ENCODE results near the gene FAM174B. TPM values are rescaled to one million over a fixed set of nuclear protein-coding genes. Genes with fewer than 3 reads are reported as not detected.
A peak's percentile ranks its signal among the peaks of the same experiment; 100 is the strongest.

FAM174B gene
- total and polyA plus RNA-seq, 2 donors = 8.7 to 8.8 TPM

- Histone ChIP-seq H3K27ac (ENCODE audit: low read depth in 1 of 2, low read length in 1 of 2) (no peak overlapping the region), H3K36me3 (ENCODE audit: control insufficient read depth in 2 of 2, insufficient read depth in 2 of 2, low read length in 1 of 2) (no peaks in the 10 kb centered on the region), H3K4me1 (ENCODE audit: control insufficient read depth in 2 of 2, insufficient read depth in 2 of 2, low read length in 2 of 2) (peaks cover 0 to 2% of the 10 kb centered on the region in 2 donors), H3K9me3 (ENCODE audit: control insufficient read depth in 2 of 2, insufficient read depth in 1 of 2, low read length in 1 of 2) (no peaks in the 10 kb centered on the region), H3K27me3 (ENCODE audit: control insufficient read depth in 2 of 2, insufficient read depth in 1 of 2, low read length in 1 of 2) (no peaks in the 10 kb centered on the region), H3K4me3 (ENCODE audit: low read length in 2 of 2) (no peak overlapping the region)
- no peak for DNase-seq (ENCODE audit: low read depth in 6 of 9, low spot score in 9 of 9)
- 80% methylated on average over 6 of the region's 6 CpGs for WGBS
Measured at GRCh38 chr15:92667970-92668485, 12.5 kb upstream of the FAM174B start.

- Histone ChIP-seq H3K4me3 (ENCODE audit: low read length in 2 of 2) (no peak overlapping the region), H3K36me3 (ENCODE audit: control insufficient read depth in 2 of 2, insufficient read depth in 2 of 2, low read length in 1 of 2) (no peaks in the 10 kb centered on the region), H3K9me3 (ENCODE audit: control insufficient read depth in 2 of 2, insufficient read depth in 1 of 2, low read length in 1 of 2) (no peaks in the 10 kb centered on the region), H3K27me3 (ENCODE audit: control insufficient read depth in 2 of 2, insufficient read depth in 1 of 2, low read length in 1 of 2) (no peaks in the 10 kb centered on the region), H3K27ac (ENCODE audit: low read depth in 1 of 2, low read length in 1 of 2) (no peak overlapping the region), H3K4me1 (ENCODE audit: control insufficient read depth in 2 of 2, insufficient read depth in 2 of 2, low read length in 2 of 2) (peaks cover 0 to 2% of the 10 kb centered on the region in 2 donors)
- 86% methylated on average over 13 of the region's 13 CpGs for WGBS
- no peak for DNase-seq (ENCODE audit: low read depth in 6 of 9, low spot score in 9 of 9)
Measured at GRCh38 chr15:92667287-92667904, 11.8 kb upstream of the FAM174B start.

GRCh38 chr15:92666780-92667179, 11.2 kb upstream of the FAM174B start:
- 92% methylated on average over 10 of the region's 10 CpGs for WGBS
- H3K4me1 ChIP-seq (ENCODE audit: control insufficient read depth in 2 of 2, insufficient read depth in 2 of 2, low read length in 2 of 2) = peaks cover 0 to 2% of the 10 kb centered on the region in 2 donors

GRCh38 chr15:92665100-92665555, 9.6 kb upstream of the FAM174B start:
- Histone ChIP-seq H3K4me3 (ENCODE audit: low read length in 2 of 2) (no peak overlapping the region), H3K27me3 (ENCODE audit: control insufficient read depth in 2 of 2, insufficient read depth in 1 of 2, low read length in 1 of 2) (no peaks in the 10 kb centered on the region), H3K27ac (ENCODE audit: low read depth in 1 of 2, low read length in 1 of 2) (peak overlapping the region in 1 of 2 donors; percentile 53), H3K36me3 (ENCODE audit: control insufficient read depth in 2 of 2, insufficient read depth in 2 of 2, low read length in 1 of 2) (no peaks in the 10 kb centered on the region), H3K4me1 (ENCODE audit: control insufficient read depth in 2 of 2, insufficient read depth in 2 of 2, low read length in 2 of 2) (peaks cover 0 to 2% of the 10 kb centered on the region in 2 donors), H3K9me3 (ENCODE audit: control insufficient read depth in 2 of 2, insufficient read depth in 1 of 2, low read length in 1 of 2) (no peaks in the 10 kb centered on the region)
- DNase-seq (ENCODE audit: low read depth in 6 of 9, low spot score in 9 of 9) = peak in 1 of 9 donors; percentile 41
- 57% methylated on average over 10 of the region's 10 CpGs for whole genome bisulfite sequencing

More at GRCh38 chr15:92666780-92667179, 11.2 kb upstream of the FAM174B start:
- Histone ChIP-seq H3K36me3 (ENCODE audit: control insufficient read depth in 2 of 2, insufficient read depth in 2 of 2, low read length in 1 of 2) (no peaks in the 10 kb centered on the region), H3K27me3 (ENCODE audit: control insufficient read depth in 2 of 2, insufficient read depth in 1 of 2, low read length in 1 of 2) (no peaks in the 10 kb centered on the region), H3K27ac (ENCODE audit: low read depth in 1 of 2, low read length in 1 of 2) (no peak overlapping the region), H3K4me3 (ENCODE audit: low read length in 2 of 2) (no peak overlapping the region), H3K9me3 (ENCODE audit: control insufficient read depth in 2 of 2, insufficient read depth in 1 of 2, low read length in 1 of 2) (no peaks in the 10 kb centered on the region)
- DNase-seq (ENCODE audit: low read depth in 6 of 9, low spot score in 9 of 9) = no peak

GRCh38 chr15:92664178-92664900, 8.8 kb upstream of the FAM174B start:
- peak overlapping the region in 1 of 2 donors; percentile 53 for H3K27ac ChIP-seq (ENCODE audit: low read depth in 1 of 2, low read length in 1 of 2)
- H3K36me3 ChIP-seq (ENCODE audit: control insufficient read depth in 2 of 2, insufficient read depth in 2 of 2, low read length in 1 of 2) = no peaks in the 10 kb centered on the region
- H3K9me3 ChIP-seq (ENCODE audit: control insufficient read depth in 2 of 2, insufficient read depth in 1 of 2, low read length in 1 of 2) = no peaks in the 10 kb centered on the region
- no peak overlapping the region for H3K4me3 ChIP-seq (ENCODE audit: low read length in 2 of 2)
- WGBS = 95% methylated on average over 12 of the region's 12 CpGs
- no peak for DNase-seq (ENCODE audit: low read depth in 6 of 9, low spot score in 9 of 9)
- H3K27me3 ChIP-seq (ENCODE audit: control insufficient read depth in 2 of 2, insufficient read depth in 1 of 2, low read length in 1 of 2) = no peaks in the 10 kb centered on the region
- H3K4me1 ChIP-seq (ENCODE audit: control insufficient read depth in 2 of 2, insufficient read depth in 2 of 2, low read length in 2 of 2) = peaks cover 0 to 2% of the 10 kb centered on the region in 2 donors

GRCh38 chr15:92663250-92663951, 7.8 kb upstream of the FAM174B start:
- H3K9me3 ChIP-seq (ENCODE audit: control insufficient read depth in 2 of 2, insufficient read depth in 1 of 2, low read length in 1 of 2) = no peaks in the 10 kb centered on the region
- DNase-seq (ENCODE audit: low read depth in 6 of 9, low spot score in 9 of 9) = peak in 1 of 9 donors; percentile 27
- H3K27ac ChIP-seq (ENCODE audit: low read depth in 1 of 2, low read length in 1 of 2) = no peak overlapping the region
- H3K4me3 ChIP-seq (ENCODE audit: low read length in 2 of 2) = no peak overlapping the region
- H3K4me1 ChIP-seq (ENCODE audit: control insufficient read depth in 2 of 2, insufficient read depth in 2 of 2, low read length in 2 of 2) = peaks cover 0 to 2% of the 10 kb centered on the region in 2 donors
- 91% methylated on average over 13 of the region's 13 CpGs for WGBS
- no peaks in the 10 kb centered on the region for H3K27me3 ChIP-seq (ENCODE audit: control insufficient read depth in 2 of 2, insufficient read depth in 1 of 2, low read length in 1 of 2)
- H3K36me3 ChIP-seq (ENCODE audit: control insufficient read depth in 2 of 2, insufficient read depth in 2 of 2, low read length in 1 of 2) = no peaks in the 10 kb centered on the region

GRCh38 chr15:92662762-92663161, 7.2 kb upstream of the FAM174B start:
- DNase-seq (ENCODE audit: low read depth in 6 of 9, low spot score in 9 of 9) = no peak
- WGBS = 96% methylated on average over 4 of the region's 4 CpGs

GRCh38 chr15:92661956-92662355, 6.4 kb upstream of the FAM174B start:
- Histone ChIP-seq H3K4me3 (ENCODE audit: low read length in 2 of 2) (no peak overlapping the region), H3K27ac (ENCODE audit: low read depth in 1 of 2, low read length in 1 of 2) (no peak overlapping the region), H3K4me1 (ENCODE audit: control insufficient read depth in 2 of 2, insufficient read depth in 2 of 2, low read length in 2 of 2) (peaks cover 0 to 2% of the 10 kb centered on the region in 2 donors)

More at GRCh38 chr15:92662762-92663161, 7.2 kb upstream of the FAM174B start:
- no peaks in the 10 kb centered on the region for H3K36me3 ChIP-seq (ENCODE audit: control insufficient read depth in 2 of 2, insufficient read depth in 2 of 2, low read length in 1 of 2)
- peaks cover 0 to 2% of the 10 kb centered on the region in 2 donors for H3K4me1 ChIP-seq (ENCODE audit: control insufficient read depth in 2 of 2, insufficient read depth in 2 of 2, low read length in 2 of 2)
- H3K4me3 ChIP-seq (ENCODE audit: low read length in 2 of 2) = no peak overlapping the region
- H3K9me3 ChIP-seq (ENCODE audit: control insufficient read depth in 2 of 2, insufficient read depth in 1 of 2, low read length in 1 of 2) = no peaks in the 10 kb centered on the region
- H3K27me3 ChIP-seq (ENCODE audit: control insufficient read depth in 2 of 2, insufficient read depth in 1 of 2, low read length in 1 of 2) = no peaks in the 10 kb centered on the region
- H3K27ac ChIP-seq (ENCODE audit: low read depth in 1 of 2, low read length in 1 of 2) = no peak overlapping the region

More at GRCh38 chr15:92661956-92662355, 6.4 kb upstream of the FAM174B start:
- Histone ChIP-seq H3K27me3 (ENCODE audit: control insufficient read depth in 2 of 2, insufficient read depth in 1 of 2, low read length in 1 of 2) (peaks cover under 1 to 4% of the 10 kb centered on the region in 2 donors), H3K9me3 (ENCODE audit: control insufficient read depth in 2 of 2, insufficient read depth in 1 of 2, low read length in 1 of 2) (no peaks in the 10 kb centered on the region), H3K36me3 (ENCODE audit: control insufficient read depth in 2 of 2, insufficient read depth in 2 of 2, low read length in 1 of 2) (no peaks in the 10 kb centered on the region)
- no peak for DNase-seq (ENCODE audit: low read depth in 6 of 9, low spot score in 9 of 9)

All from thymus (tissue), 11 donors.